ENCODE measurements around the gene GRM8.
A peak's percentile ranks its signal among the peaks of the same experiment; 100 is the strongest.

Gene GRM8

DNA sequence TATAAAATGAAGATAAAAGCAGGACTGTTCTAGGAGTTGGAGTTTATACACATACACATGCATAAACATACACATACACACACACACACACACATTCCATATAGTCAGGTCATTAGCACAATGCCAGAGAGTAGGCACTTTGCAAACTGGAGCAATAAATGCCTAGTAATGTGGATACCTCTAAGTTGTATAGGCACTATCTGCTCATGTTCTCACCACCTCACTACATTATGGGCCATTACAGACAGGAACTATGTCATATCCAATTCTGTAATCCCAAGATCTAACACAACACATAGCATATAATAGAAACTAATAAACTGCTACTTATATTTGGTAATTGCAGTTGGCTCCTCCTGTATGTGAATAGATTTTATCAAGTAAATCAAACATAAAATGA, 115.6 kb downstream of the GRM8 start:
- TF ChIP-seq, protein P1, sequence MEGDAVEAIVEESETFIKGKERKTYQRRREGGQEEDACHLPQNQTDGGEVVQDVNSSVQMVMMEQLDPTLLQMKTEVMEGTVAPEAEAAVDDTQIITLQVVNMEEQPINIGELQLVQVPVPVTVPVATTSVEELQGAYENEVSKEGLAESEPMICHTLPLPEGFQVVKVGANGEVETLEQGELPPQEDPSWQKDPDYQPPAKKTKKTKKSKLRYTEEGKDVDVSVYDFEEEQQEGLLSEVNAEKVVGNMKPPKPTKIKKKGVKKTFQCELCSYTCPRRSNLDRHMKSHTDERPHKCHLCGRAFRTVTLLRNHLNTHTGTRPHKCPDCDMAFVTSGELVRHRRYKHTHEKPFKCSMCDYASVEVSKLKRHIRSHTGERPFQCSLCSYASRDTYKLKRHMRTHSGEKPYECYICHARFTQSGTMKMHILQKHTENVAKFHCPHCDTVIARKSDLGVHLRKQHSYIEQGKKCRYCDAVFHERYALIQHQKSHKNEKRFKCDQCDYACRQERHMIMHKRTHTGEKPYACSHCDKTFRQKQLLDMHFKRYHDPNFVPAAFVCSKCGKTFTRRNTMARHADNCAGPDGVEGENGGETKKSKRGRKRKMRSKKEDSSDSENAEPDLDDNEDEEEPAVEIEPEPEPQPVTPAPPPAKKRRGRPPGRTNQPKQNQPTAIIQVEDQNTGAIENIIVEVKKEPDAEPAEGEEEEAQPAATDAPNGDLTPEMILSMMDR (IDR thresholded peaks at IDR 0.05; ENCODE audit: low read depth, low read length) = no peak
- DNase-seq (ENCODE audit: low read depth in 2 of 2) = no peak
- no peak overlapping the region for H3K4me3 ChIP-seq (replicated peaks in 1 of 2; ENCODE audit: low read depth in 2 of 2, low read length in 2 of 2)

GRCh38 chr7:127135871-127136485, 116.8 kb downstream of the GRM8 start:
- TF ChIP-seq, protein P1 (IDR thresholded peaks at IDR 0.05; ENCODE audit: low read depth, low read length) = no peak
- no peak for DNase-seq (ENCODE audit: low read depth in 2 of 2)
- no peak overlapping the region for H3K4me3 ChIP-seq (replicated peaks in 1 of 2; ENCODE audit: low read depth in 2 of 2, low read length in 2 of 2)

DNA sequence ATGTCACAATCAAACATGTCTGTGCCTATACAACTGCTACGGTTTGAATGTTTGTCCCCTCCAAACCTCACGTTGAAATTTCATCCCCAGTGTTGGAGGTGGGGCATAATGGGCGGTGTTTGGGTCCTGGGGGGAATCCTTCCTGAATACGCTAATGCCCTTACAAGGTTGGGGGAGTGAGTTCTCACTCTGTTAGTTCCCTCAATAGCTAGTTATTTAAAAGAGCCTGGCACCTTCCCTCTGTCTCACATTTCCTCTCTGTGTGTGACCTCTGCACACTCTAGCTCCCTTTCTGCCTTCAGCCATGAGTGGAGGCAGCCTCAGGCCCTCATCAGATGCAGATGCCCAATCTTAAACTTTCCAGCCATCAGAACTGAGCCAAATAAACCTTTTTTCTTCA, 129.5 kb downstream of the GRM8 start:
- no peak overlapping the region for H3K4me3 ChIP-seq (replicated peaks in 1 of 2; ENCODE audit: low read depth in 2 of 2, low read length in 2 of 2)
- no peak for DNase-seq (ENCODE audit: low read depth in 2 of 2)
- TF ChIP-seq, protein P1 (IDR thresholded peaks at IDR 0.05; ENCODE audit: low read depth, low read length) = no peak

- no peak overlapping the region for H3K4me3 ChIP-seq (replicated peaks in 1 of 2; ENCODE audit: low read depth in 2 of 2, low read length in 2 of 2)
- DNase-seq (ENCODE audit: low read depth in 2 of 2) = no peak
- TF ChIP-seq, protein P1 (IDR thresholded peaks at IDR 0.05; ENCODE audit: low read depth, low read length) = no peak
Measured at GRCh38 chr7:127119517-127119916, 133.2 kb downstream of the GRM8 start.

- no peak for DNase-seq (ENCODE audit: low read depth in 2 of 2)
- no peak overlapping the region for H3K4me3 ChIP-seq (replicated peaks in 1 of 2; ENCODE audit: low read depth in 2 of 2, low read length in 2 of 2)
- TF ChIP-seq, protein P1 (IDR thresholded peaks at IDR 0.05; ENCODE audit: low read depth, low read length) = no peak
Measured at GRCh38 chr7:127114742-127115265, 137.9 kb downstream of the GRM8 start.

DNA sequence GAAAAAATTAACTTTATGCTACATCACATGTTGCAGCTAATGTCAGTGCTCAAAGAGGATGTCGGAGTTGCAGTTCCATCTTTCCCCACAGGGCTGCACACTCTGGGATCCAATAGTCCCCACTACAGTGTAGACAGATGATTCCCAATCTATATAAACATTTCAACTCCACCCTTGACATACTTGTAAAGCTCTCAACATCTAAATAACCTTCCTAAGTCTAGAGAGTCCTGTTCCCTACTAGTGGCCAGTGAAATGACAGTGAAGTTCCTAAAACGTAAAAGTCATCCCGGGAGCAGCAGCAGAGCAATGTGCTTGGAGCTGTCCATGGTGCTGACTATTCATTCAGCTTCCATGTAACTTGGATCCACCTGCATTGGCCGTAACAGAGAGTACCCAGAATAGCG, 145.1 kb downstream of the GRM8 start:
- TF ChIP-seq, protein P1 (IDR thresholded peaks at IDR 0.05; ENCODE audit: low read depth, low read length) = peak; percentile 60
- H3K4me3 ChIP-seq (replicated peaks in 1 of 2; ENCODE audit: low read depth in 2 of 2, low read length in 2 of 2) = no peak overlapping the region
- peak; percentile 50 to 67 for DNase-seq (ENCODE audit: low read depth in 2 of 2)

DNA sequence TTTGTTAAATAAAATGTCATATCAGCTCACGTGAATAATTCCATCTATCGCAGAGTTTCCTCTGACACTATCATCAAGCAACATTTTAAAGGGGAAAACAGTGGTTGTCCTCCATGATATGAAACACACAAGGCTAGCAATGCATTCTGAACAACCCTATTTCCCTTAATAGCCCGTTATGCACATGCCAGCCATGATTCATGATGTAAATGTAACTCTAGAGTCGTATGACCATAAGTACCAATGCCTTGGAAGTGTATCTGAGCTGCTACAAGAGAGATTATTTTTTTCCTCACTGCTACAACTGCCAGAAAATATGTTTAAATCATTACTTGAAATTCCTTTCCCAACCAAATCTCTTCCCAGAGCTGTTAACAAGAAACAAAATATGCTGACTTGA, 159.4 kb downstream of the GRM8 start:
- DNase-seq (ENCODE audit: low read depth in 2 of 2) = no peak
- TF ChIP-seq, protein P1 (IDR thresholded peaks at IDR 0.05; ENCODE audit: low read depth, low read length) = no peak

More for the DNA sequence above, 159.4 kb downstream of the GRM8 start:
- H3K4me3 ChIP-seq (replicated peaks in 1 of 2; ENCODE audit: low read depth in 2 of 2, low read length in 2 of 2) = no peak overlapping the region

Data from cardiac fibroblast (primary cell).